HFF-Myc (cell line): ENCODE data around the gene COPS6.

Source experiments
- DNase-seq: peaks from one replicate; pipeline ENCODE4 v3.0.0-alpha.2; 2011; ENCODE audit warnings: low read depth; ENCODE audit errors: extremely low read depth
- H3K4me3 ChIP-seq: replicated peaks from 2 replicates; pipeline ENCODE4 v1.5.1; 2011; ENCODE audit warnings: low read depth, mild to moderate bottlenecking, control low read depth, low read length
- TF ChIP-seq, protein P1 (sequence below): IDR thresholded peaks from 2 replicates; pipeline ENCODE4 v1.5.1; 2012; ENCODE audit warnings: mild to moderate bottlenecking, low read depth, low read length, control low read depth; ENCODE audit errors: missing control alignments

The COPS6 gene

DNA sequence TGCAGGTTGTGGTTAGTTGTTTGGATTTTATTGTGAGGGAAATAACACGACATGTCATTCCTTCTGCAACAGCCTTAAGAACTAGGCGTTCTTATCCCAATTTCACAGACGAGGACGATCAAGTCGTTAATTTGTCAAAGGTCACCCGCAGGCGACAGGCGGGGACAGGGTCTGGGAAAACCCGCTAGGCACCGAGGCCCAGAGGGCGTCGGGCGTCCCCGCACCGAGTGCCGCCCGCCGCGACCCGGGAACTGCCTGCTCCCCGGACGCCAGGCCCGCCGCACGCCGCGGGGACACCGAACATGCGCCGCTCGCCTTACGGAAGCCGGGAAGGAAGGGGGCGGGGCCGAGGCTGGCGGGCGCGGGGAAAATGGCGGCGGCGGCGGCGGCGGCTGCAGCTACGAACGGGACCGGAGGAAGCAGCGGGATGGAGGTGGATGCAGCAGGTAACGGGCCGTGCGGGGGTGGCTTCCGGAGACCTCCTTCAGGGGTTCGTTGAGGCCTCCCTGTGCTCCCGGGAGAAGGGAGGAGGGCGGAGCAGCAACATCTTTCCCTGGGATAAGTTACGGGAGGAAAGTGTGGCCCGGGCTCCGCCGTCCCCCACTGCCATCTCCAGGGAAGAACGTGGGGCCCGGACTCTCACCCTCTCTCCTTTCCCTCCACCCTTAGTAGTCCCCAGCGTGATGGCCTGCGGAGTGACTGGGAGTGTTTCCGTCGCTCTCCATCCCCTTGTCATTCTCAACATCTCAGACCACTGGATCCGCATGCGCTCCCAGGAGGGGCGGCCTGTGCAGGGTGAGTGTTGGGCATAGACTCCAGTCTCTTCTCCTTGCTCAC, at the start of gene COPS6:
TSS of gene COPS6 (plus strand) at position 349 of the 837 bp plus-strand sequence. CDS start at position 371, 22 bp downstream.
- H3K4me3 ChIP-seq: peak within 1 kb of the TSS; percentile 93
- TF ChIP-seq, protein P1, sequence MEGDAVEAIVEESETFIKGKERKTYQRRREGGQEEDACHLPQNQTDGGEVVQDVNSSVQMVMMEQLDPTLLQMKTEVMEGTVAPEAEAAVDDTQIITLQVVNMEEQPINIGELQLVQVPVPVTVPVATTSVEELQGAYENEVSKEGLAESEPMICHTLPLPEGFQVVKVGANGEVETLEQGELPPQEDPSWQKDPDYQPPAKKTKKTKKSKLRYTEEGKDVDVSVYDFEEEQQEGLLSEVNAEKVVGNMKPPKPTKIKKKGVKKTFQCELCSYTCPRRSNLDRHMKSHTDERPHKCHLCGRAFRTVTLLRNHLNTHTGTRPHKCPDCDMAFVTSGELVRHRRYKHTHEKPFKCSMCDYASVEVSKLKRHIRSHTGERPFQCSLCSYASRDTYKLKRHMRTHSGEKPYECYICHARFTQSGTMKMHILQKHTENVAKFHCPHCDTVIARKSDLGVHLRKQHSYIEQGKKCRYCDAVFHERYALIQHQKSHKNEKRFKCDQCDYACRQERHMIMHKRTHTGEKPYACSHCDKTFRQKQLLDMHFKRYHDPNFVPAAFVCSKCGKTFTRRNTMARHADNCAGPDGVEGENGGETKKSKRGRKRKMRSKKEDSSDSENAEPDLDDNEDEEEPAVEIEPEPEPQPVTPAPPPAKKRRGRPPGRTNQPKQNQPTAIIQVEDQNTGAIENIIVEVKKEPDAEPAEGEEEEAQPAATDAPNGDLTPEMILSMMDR: no peak
- DNase-seq: no peak

DNA sequence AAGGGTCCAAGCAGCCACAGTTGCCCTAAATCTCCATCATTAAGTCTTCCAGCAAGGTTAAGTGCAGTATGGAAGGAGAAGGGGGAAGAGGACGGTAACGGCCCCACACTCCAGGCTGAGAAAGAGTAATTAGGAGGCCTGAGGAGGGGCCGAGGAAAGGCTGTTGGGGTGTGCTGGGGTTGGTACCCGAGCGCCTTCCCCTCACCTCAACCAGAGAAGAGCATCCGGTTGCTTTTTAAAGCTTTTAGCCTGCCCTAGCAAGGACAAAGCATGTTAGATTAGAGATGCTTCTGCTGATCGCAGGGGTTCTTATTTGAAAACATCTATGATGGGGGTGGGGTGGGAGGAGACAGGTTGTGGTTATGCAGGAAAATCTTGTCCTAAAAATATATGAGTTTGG, 48.2 kb upstream of the COPS6 start:
- DNase-seq: no peak

DNA sequence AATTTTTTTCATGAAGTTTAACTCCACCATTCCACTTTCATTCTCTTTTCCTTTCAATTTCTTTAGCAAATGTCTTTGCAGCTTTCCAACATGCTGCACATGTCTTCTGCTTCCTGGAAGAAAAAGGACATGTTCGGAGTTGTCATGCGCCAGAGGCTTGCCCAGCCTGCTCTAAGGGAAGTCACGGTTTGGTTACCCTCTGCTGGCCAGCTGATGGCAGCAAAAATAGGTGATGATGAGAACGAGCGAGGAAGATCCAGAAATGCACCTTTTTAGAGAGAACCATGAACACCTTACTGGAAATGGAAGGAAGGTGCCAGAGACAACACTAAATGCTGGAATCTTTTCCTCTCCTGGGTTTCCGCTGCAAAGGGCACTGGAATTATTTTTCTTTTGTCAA, 44.1 kb upstream of the COPS6 start:
- TF ChIP-seq, protein P1: no peak
- H3K4me3 ChIP-seq: no peak overlapping the region
- no peak for DNase-seq

More for the DNA sequence above, 48.2 kb upstream of the COPS6 start:
- no peak overlapping the region for H3K4me3 ChIP-seq
- TF ChIP-seq, protein P1: no peak

DNA sequence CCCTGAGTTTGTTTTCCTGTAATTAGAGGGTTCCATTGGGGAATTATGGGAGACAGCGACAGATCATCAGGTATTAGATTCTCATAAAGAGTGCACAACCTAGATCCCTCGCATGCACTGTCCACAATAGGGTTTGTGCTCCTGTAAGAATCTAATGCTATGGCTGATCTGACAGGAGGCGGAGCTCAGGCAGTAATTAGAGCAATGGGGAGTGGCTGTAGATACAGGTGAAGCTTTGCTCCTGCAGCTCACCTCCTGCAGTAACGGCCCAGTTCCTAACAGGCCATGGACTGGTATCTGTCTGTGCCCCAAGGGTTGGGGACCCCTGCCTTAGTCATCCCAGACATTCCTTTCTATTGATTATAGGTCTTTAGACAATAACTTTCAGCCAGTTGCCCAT, 40.1 kb upstream of the COPS6 start:
- DNase-seq: no peak
- TF ChIP-seq, protein P1: no peak
- no peak overlapping the region for H3K4me3 ChIP-seq

DNA sequence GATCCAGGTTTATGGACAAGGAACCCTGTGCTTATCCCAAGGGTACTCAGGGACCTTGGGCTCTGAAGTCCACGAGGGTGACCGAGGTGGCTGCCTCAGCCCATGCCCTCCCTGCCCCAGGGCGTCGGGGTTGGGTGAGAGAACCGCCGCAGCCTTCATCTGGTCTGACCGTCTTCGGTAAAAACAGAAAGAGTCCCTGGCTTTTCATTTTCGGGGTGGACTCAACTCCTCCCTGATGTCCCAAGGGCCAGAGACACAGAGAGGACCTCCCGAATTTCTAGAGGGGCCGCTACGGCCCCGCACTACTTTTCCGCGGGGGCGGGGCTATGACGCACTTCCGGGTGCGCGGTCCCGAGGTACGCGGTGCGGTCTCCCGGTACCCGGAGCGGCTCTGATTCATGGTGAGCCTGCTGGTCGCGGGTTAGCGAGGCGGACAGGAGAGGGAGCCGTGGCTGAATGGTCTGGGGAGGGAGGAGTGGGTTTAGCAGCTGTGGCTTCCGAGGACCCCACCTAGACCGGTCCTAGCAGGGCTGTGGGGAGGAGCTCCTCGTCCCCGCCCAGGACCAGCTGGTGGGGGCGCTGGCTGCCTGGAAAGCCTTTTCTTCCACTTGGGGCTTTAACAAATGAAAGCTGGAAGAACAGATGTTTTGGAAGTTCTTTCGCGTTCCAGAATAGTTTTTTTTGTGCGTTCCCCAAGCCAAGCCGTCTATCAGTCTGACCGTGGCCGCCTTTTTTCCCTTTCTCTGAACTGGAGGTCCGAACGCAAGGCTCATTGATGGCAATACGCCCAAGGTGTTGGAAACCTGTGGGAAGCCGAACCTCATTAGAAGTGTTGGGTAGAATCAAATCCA, 39.1 kb upstream of the COPS6 start, which contains the start of gene ZSCAN21:
TSS of gene ZSCAN21 (plus strand) at position 334 of the 851 bp plus-strand sequence. CDS start 7,233 bp downstream, outside the sequence.
- DNase-seq: peak; percentile 42
- TF ChIP-seq, protein P1: no peak
- peak within 1 kb of the TSS; percentile 82 for H3K4me3 ChIP-seq

DNA sequence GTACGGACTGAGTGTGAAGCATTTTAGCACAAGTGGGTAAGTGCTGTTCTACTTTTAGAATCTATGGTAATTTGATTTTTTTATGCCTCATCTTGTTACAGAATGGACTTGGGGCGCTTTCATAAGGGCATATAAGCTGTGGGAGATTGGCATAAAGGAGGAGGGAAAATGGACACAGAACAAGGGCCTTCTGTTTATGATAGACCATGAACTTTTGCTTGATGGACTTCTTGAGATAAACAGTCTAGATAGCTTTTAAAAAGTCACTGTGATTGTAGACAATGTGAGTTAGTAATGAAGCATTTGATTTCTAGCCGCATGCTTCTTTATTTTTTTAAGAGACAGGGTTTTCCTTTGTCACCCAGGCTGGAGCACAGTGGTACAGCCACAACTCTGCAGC, 37.2 kb upstream of the COPS6 start:
- TF ChIP-seq, protein P1: no peak
- H3K4me3 ChIP-seq: no peak overlapping the region
- DNase-seq: no peak
